ENCODE data around the gene ANKRD36. TPM values are rescaled to one million over a fixed set of nuclear protein-coding genes. Genes with fewer than 3 reads are reported as not detected.
"Not testable (repeated sequence)": the region's sequence is repeated elsewhere in the genome, so short reads cannot be mapped to it uniquely, and the experiment has no call there.

The ANKRD36 gene
- 4.8 TPM for polyA plus RNA-seq (2012; ENCODE audit: low read depth, missing spikeins)

- DNase-seq (ENCODE audit: insufficient read length, low spot score), result peak; percentile 42
- not testable (repeated sequence) for FAIRE-seq
- TF ChIP-seq POLR2AphosphoS5 (IDR thresholded peaks at IDR 0.05; ENCODE audit: low read depth, low read length) (peak; percentile 30; the same call in 1 of the 2 replicates), POLR2A (IDR thresholded peaks at IDR 0.05; ENCODE audit: low read depth, low read length) (0 out of 2 replicates have a peak, but pooled peaks have one; percentile 19)
Observed at GRCh38 chr2:97113050-97113881, at the start of gene ANKRD36. Gene ANKRD36 (plus strand): TSS chr2:97113153. CDS start chr2:97113740, 587 bp downstream.

GRCh38 chr2:97066030-97066429 lies 46.9 kb upstream of the ANKRD36 start:
- DNase-seq (ENCODE audit: insufficient read length, low spot score); FAIRE-seq: not testable (repeated sequence)

- TF ChIP-seq TAF1 (IDR thresholded peaks at IDR 0.05; ENCODE audit: low read depth, low read length), result no peak
- TF ChIP-seq PAX5 (IDR thresholded peaks at IDR 0.05; ENCODE audit: insufficient read depth, low read length, severe bottlenecking), result no peak
- TF ChIP-seq SPI1 (IDR thresholded peaks at IDR 0.05; ENCODE audit: low read depth, low read length), result no peak
- no peak for TF ChIP-seq POLR2AphosphoS5 (IDR thresholded peaks at IDR 0.05; ENCODE audit: low read depth, low read length)
- no peak for TF ChIP-seq POLR2A (IDR thresholded peaks at IDR 0.05; ENCODE audit: low read depth, low read length)
- no peak for TF ChIP-seq POU2F2 (IDR thresholded peaks at IDR 0.05; ENCODE audit: low read depth, low read length)
- no peak for DNase-seq (ENCODE audit: insufficient read length, low spot score)
- no peak for FAIRE-seq
Observed at GRCh38 chr2:97067279-97068004, 45.5 kb upstream of the ANKRD36 start.

GRCh38 chr2:97068074-97068473 lies 44.9 kb upstream of the ANKRD36 start:
- FAIRE-seq (no peak), DNase-seq (ENCODE audit: insufficient read length, low spot score) (no peak)
- TF ChIP-seq POLR2AphosphoS5 (IDR thresholded peaks at IDR 0.05; ENCODE audit: low read depth, low read length) (no peak), POLR2A (IDR thresholded peaks at IDR 0.05; ENCODE audit: low read depth, low read length) (no peak), TAF1 (IDR thresholded peaks at IDR 0.05; ENCODE audit: low read depth, low read length) (no peak), PAX5 (IDR thresholded peaks at IDR 0.05; ENCODE audit: insufficient read depth, low read length, severe bottlenecking) (no peak), SPI1 (IDR thresholded peaks at IDR 0.05; ENCODE audit: low read depth, low read length) (no peak)

GRCh38 chr2:97068722-97069121 lies 44.2 kb upstream of the ANKRD36 start:
- FAIRE-seq; DNase-seq (ENCODE audit: insufficient read length, low spot score): not testable (repeated sequence)

GRCh38 chr2:97070915-97071314 lies 42.0 kb upstream of the ANKRD36 start:
- FAIRE-seq; DNase-seq (ENCODE audit: insufficient read length, low spot score): not testable (repeated sequence)

- not testable (repeated sequence) for DNase-seq (ENCODE audit: insufficient read length, low spot score); FAIRE-seq
Observed at GRCh38 chr2:97077213-97077612, 35.7 kb upstream of the ANKRD36 start.

GRCh38 chr2:97080855-97081254 lies 32.1 kb upstream of the ANKRD36 start:
- DNase-seq (ENCODE audit: insufficient read length, low spot score); FAIRE-seq: not testable (repeated sequence)

GRCh38 chr2:97082206-97082605 lies 30.7 kb upstream of the ANKRD36 start:
- not testable (repeated sequence) for DNase-seq (ENCODE audit: insufficient read length, low spot score); FAIRE-seq

- FAIRE-seq; DNase-seq (ENCODE audit: insufficient read length, low spot score): not testable (repeated sequence)
Observed at GRCh38 chr2:97083516-97083915, 29.4 kb upstream of the ANKRD36 start.

- not testable (repeated sequence) for FAIRE-seq; DNase-seq (ENCODE audit: insufficient read length, low spot score)
Observed at GRCh38 chr2:97085093-97085492, 27.9 kb upstream of the ANKRD36 start.

- DNase-seq (ENCODE audit: insufficient read length, low spot score); FAIRE-seq: not testable (repeated sequence)
Observed at GRCh38 chr2:97088706-97089105, 24.2 kb upstream of the ANKRD36 start.

- DNase-seq (ENCODE audit: insufficient read length, low spot score); FAIRE-seq: not testable (repeated sequence)
Observed at GRCh38 chr2:97092946-97093345, 20.0 kb upstream of the ANKRD36 start.

- DNase-seq (ENCODE audit: insufficient read length, low spot score); FAIRE-seq: not testable (repeated sequence)
Observed at GRCh38 chr2:97093983-97094771, 18.8 kb upstream of the ANKRD36 start.

GRCh38 chr2:97094772-97095611 lies 18.0 kb upstream of the ANKRD36 start, which contains the start of gene FAHD2B:
Gene FAHD2B (minus strand): TSS chr2:97094882. CDS start chr2:97091706, 3,176 bp downstream.
- FAIRE-seq (peak; percentile 90), DNase-seq (ENCODE audit: insufficient read length, low spot score) (peak; percentile 28)
